GM19025 (cell line): Measurements from ENCODE around the gene TNIP2.
A peak's percentile ranks its signal among the peaks of the same experiment; 100 is the strongest.

ENCODE experiments used
- ATAC-seq: cut with Tn5 transposase; IDR thresholded peaks from one replicate; pipeline ENCODE4 v1.9.1; 2021; ENCODE audit warnings: mild to moderate bottlenecking, low read depth, moderate library complexity; ENCODE audit not compliant: unreplicated experiment

The TNIP2 gene

GRCh38 chr4:2794486-2795299 lies 38.6 kb upstream of the TNIP2 start:
- no peak for ATAC-seq

GRCh38 chr4:2793586-2794485 lies 37.7 kb upstream of the TNIP2 start:
- ATAC-seq, result no peak

GRCh38 chr4:2792711-2793585 lies 36.8 kb upstream of the TNIP2 start, which contains the start of gene SH3BP2:
TSS of gene SH3BP2 (plus strand) at chr4:2793085. CDS start at chr4:2820618, 27,533 bp downstream.
- peak; percentile 52 for ATAC-seq

- ATAC-seq, result no peak
Observed at GRCh38 chr4:2792396-2792710, 36.2 kb upstream of the TNIP2 start.

GRCh38 chr4:2791518-2792395 lies 35.6 kb upstream of the TNIP2 start:
- no peak for ATAC-seq

GRCh38 chr4:2790583-2791517 lies 34.7 kb upstream of the TNIP2 start:
- ATAC-seq, result no peak

- ATAC-seq, result no peak
Observed at GRCh38 chr4:2789793-2790582, 33.9 kb upstream of the TNIP2 start.

GRCh38 chr4:2789351-2789750 lies 33.2 kb upstream of the TNIP2 start:
- no peak for ATAC-seq

GRCh38 chr4:2788532-2789103 lies 32.5 kb upstream of the TNIP2 start:
- no peak for ATAC-seq

GRCh38 chr4:2788101-2788500 lies 32.0 kb upstream of the TNIP2 start:
- no peak for ATAC-seq

GRCh38 chr4:2787230-2788100 lies 31.3 kb upstream of the TNIP2 start:
- peak; percentile 74 for ATAC-seq

- ATAC-seq, result no peak
Observed at GRCh38 chr4:2786794-2787229, 30.7 kb upstream of the TNIP2 start.

- no peak for ATAC-seq
Observed at GRCh38 chr4:2786152-2786671, 30.1 kb upstream of the TNIP2 start.

GRCh38 chr4:2785613-2786012 lies 29.5 kb upstream of the TNIP2 start:
- ATAC-seq, result no peak

GRCh38 chr4:2783790-2784189 lies 27.7 kb upstream of the TNIP2 start:
- no peak for ATAC-seq

- no peak for ATAC-seq
Observed at GRCh38 chr4:2781911-2782310, 25.8 kb upstream of the TNIP2 start.
